H9 (cell line): Measurements from ENCODE around the gene KBTBD3. TPM values are rescaled to one million over a fixed set of nuclear protein-coding genes. Genes with fewer than 3 reads are reported as not detected.

Experiments
- DNase-seq: peaks from one replicate; pipeline ENCODE4 v3.0.0-alpha.2; 2017
- H2AFZ ChIP-seq: one replicate; pipeline ENCODE4 v1.6.1; 2013; ENCODE audit warnings: mild to moderate bottlenecking, low read length, control low read depth, moderate library complexity
- H2AK5ac ChIP-seq: 2 replicates; pipeline ENCODE4 v1.6.1; 2013; ENCODE audit warnings: low read length, control low read depth, mixed read lengths; ENCODE audit not compliant: insufficient read length
- H2BK120ac ChIP-seq: one replicate; pipeline ENCODE4 v1.6.1; 2013; ENCODE audit warnings: low read depth, mild to moderate bottlenecking, low read length, control low read depth, inconsistent platforms; ENCODE audit not compliant: poor library complexity, severe bottlenecking
- H2BK12ac ChIP-seq: 2 replicates; pipeline ENCODE4 v1.6.1; 2013; ENCODE audit warnings: low read length, control low read depth, mixed read lengths, low read depth; ENCODE audit not compliant: insufficient read length
- H2BK15ac ChIP-seq: 2 replicates; pipeline ENCODE4 v1.6.1; 2013; ENCODE audit warnings: low read depth, low read length, control low read depth
- H2BK20ac ChIP-seq: one replicate; pipeline ENCODE4 v1.6.1; 2013; ENCODE audit warnings: low read depth, mild to moderate bottlenecking, low read length, control low read depth, inconsistent platforms; ENCODE audit not compliant: poor library complexity, severe bottlenecking
- H2BK5ac ChIP-seq: 2 replicates; pipeline ENCODE4 v1.6.1; 2013; ENCODE audit warnings: low read length, control low read depth, mixed read lengths; ENCODE audit not compliant: insufficient read length
- H3K14ac ChIP-seq: 2 replicates; pipeline ENCODE4 v1.6.1; 2013; ENCODE audit warnings: low read length, control low read depth; ENCODE audit not compliant: insufficient read depth
- H3K18ac ChIP-seq: 2 replicates; pipeline ENCODE4 v1.6.1; 2013; ENCODE audit warnings: low read depth, mild to moderate bottlenecking, mixed read lengths, low read length, control low read depth; ENCODE audit not compliant: insufficient read length
- H3K23ac ChIP-seq: 2 replicates; pipeline ENCODE4 v1.6.1; 2013; ENCODE audit warnings: low read length, control low read depth, mixed read lengths, low read depth; ENCODE audit not compliant: insufficient read length
- H3K23me2 ChIP-seq: 2 replicates; pipeline ENCODE4 v1.6.1; 2013; ENCODE audit warnings: low read depth, mild to moderate bottlenecking, mixed read lengths, low read length, control low read depth; ENCODE audit not compliant: insufficient read length, poor library complexity, severe bottlenecking
- H3K27ac ChIP-seq: 2 replicates; pipeline ENCODE4 v1.5.1; 2013; ENCODE audit warnings: low read length, control low read depth, mixed read lengths, low read depth; ENCODE audit not compliant: insufficient read length
- H3K27me3 ChIP-seq: 2 replicates; pipeline ENCODE4 v1.6.1; 2013; ENCODE audit warnings: low read length, control low read depth, inconsistent platforms; ENCODE audit not compliant: insufficient read depth
- H3K4ac ChIP-seq: 2 replicates; pipeline ENCODE4 v1.6.1; 2013; ENCODE audit warnings: low read depth, mild to moderate bottlenecking, control low read depth, inconsistent platforms, low read length, moderate library complexity
- H3K4me1 ChIP-seq: 2 replicates; pipeline ENCODE4 v1.6.1; 2013; ENCODE audit warnings: low read length, control low read depth, inconsistent platforms; ENCODE audit not compliant: insufficient read depth
- H3K4me2 ChIP-seq: 2 replicates; pipeline ENCODE4 v1.6.1; 2013; ENCODE audit warnings: low read length, control low read depth, mixed read lengths; ENCODE audit not compliant: insufficient read length, insufficient read depth
- H3K56ac ChIP-seq: 2 replicates; pipeline ENCODE4 v1.6.1; 2013; ENCODE audit warnings: low read depth, mild to moderate bottlenecking, mixed read lengths, low read length, control low read depth; ENCODE audit not compliant: insufficient read length
- H3K79me1 ChIP-seq: 2 replicates; pipeline ENCODE4 v1.6.1; 2013; ENCODE audit warnings: low read depth, mild to moderate bottlenecking, moderate library complexity, low read length, control low read depth, inconsistent platforms; ENCODE audit not compliant: insufficient read depth, poor library complexity, severe bottlenecking
- H3K79me2 ChIP-seq: 2 replicates; pipeline ENCODE4 v1.6.1; 2013; ENCODE audit warnings: low read length, control low read depth, inconsistent platforms; ENCODE audit not compliant: insufficient read depth
- H3K9ac ChIP-seq: 2 replicates; pipeline ENCODE4 v1.6.1; 2013; ENCODE audit warnings: low read length, control low read depth, mixed read lengths; ENCODE audit not compliant: insufficient read length; ENCODE audit errors: extremely low read depth
- H3K9me3 ChIP-seq: one replicate; pipeline ENCODE4 v1.6.1; 2013; ENCODE audit warnings: low read depth, low read length, inconsistent platforms; ENCODE audit not compliant: control insufficient read depth
- H3T11ph ChIP-seq: one replicate; pipeline ENCODE4 v1.6.1; 2013; ENCODE audit warnings: mild to moderate bottlenecking, low read length, control low read depth, inconsistent platforms
- H4K20me1 ChIP-seq: one replicate; pipeline ENCODE4 v1.6.1; 2013; ENCODE audit not compliant: control insufficient read depth, insufficient read length, insufficient read depth
- H4K5ac ChIP-seq: 2 replicates; pipeline ENCODE4 v1.6.1; 2013; ENCODE audit warnings: low read depth, mild to moderate bottlenecking, mixed read lengths, low read length, control low read depth; ENCODE audit not compliant: insufficient read length
- H4K8ac ChIP-seq: replicated peaks from 2 replicates; pipeline ENCODE4 v1.6.1; 2013; ENCODE audit warnings: low read length, control low read depth, mixed read lengths, low read depth; ENCODE audit not compliant: insufficient read length
- H4K91ac ChIP-seq: 2 replicates; pipeline ENCODE4 v1.6.1; 2013; ENCODE audit warnings: low read depth, mild to moderate bottlenecking, moderate library complexity, mixed read lengths, low read length, control low read depth; ENCODE audit not compliant: insufficient read length
- H3K27ac Mint-ChIP-seq, 3 experiments: 2 replicates in 2 of 3; 3 replicates in 1 of 3; pipeline ENCODE4 v1.8.0; 2020 to 2021; ENCODE audit warnings: mixed read lengths in 3 of 3, mild to moderate bottlenecking in 1 of 3, moderate library complexity in 1 of 3
- H3K27me3 Mint-ChIP-seq: 2 replicates; pipeline ENCODE4 v1.8.0; 2021; ENCODE audit warnings: low read depth, mild to moderate bottlenecking, moderate library complexity, mixed read lengths
- H3K36me3 Mint-ChIP-seq, 3 experiments: 2 replicates in 2 of 3; 3 replicates in 1 of 3; pipeline ENCODE4 v1.8.0; 2020 to 2021; ENCODE audit warnings: low read depth in 3 of 3, mixed read lengths in 3 of 3; ENCODE audit not compliant: insufficient read depth in 1 of 3
- H3K4me1 Mint-ChIP-seq, 2 experiments: 2 replicates each; pipeline ENCODE4 v1.8.0; 2020; ENCODE audit warnings: mixed read lengths in 2 of 2
- H3K4me3 Mint-ChIP-seq, 2 experiments: 2 replicates in 1 of 2; 3 replicates in 1 of 2; pipeline ENCODE4 v1.8.0; 2020 to 2021; ENCODE audit warnings: mild to moderate bottlenecking in 2 of 2, mixed read lengths in 2 of 2, moderate library complexity in 1 of 2
- H3K9me3 Mint-ChIP-seq, 2 experiments: 2 replicates in 1 of 2; 3 replicates in 1 of 2; pipeline ENCODE4 v1.8.0; 2020; ENCODE audit warnings: mild to moderate bottlenecking in 2 of 2, mixed read lengths in 2 of 2, moderate library complexity in 1 of 2
- CTCF ChIP-seq: fragments of 200-600 bp; sonication (generic); conservative IDR thresholded peaks from 3 replicates; pipeline ENCODE4 v1.8.0; 2021; ENCODE audit warnings: antibody characterized with exemption, mild to moderate bottlenecking
- WGBS: extraction: QIAGEN DNeasy Blood & Tissue Kit; methylation state at CpG from one replicate; pipeline ENCODE4 v1.1.7; 2013; ENCODE audit warnings: missing lambda C conversion rate, low lambda C conversion rate, mixed read lengths; ENCODE audit not compliant: insufficient read length; ENCODE audit errors: extremely low coverage; 5-methylcytosine and 5-hydroxymethylcytosine counted together
- total RNA-seq: library from RNA; stranded (reverse); gene quantifications from 2 replicates; pipeline ENCODE4 v1.2.1, GENCODE V29; 2021

The KBTBD3 gene
- total RNA-seq, 1 experiment from 2014 or later, result 2.4 TPM

- Mint-ChIP-seq H3K36me3 (peaks cover 28 to 55% (median 52%) of the 10 kb centered on the region in 3 experiments; a peak in 6 of 7 replicates), H3K27me3 (no peaks in the 10 kb centered on the region), H3K27ac (no peak overlapping the region; a peak in 1 of 7 replicates), H3K9me3 (no peaks in the 10 kb centered on the region), H3K4me3 (no peak overlapping the region), H3K4me1 (peaks cover 6 to 7% of the 10 kb centered on the region in 2 experiments)
- no peak overlapping the region for H2BK20ac ChIP-seq
- no peak overlapping the region for H2BK120ac ChIP-seq
- no peak overlapping the region for H4K8ac ChIP-seq
- H3K4ac ChIP-seq, result no peak overlapping the region
- no peaks in the 10 kb centered on the region for H3K27me3 ChIP-seq
- no peak for TF ChIP-seq CTCF
- H2BK15ac ChIP-seq, result no peak overlapping the region
- H3K9me3 ChIP-seq, result no peaks in the 10 kb centered on the region
- H3K56ac ChIP-seq, result no peak overlapping the region
- H3K79me1 ChIP-seq, result peaks cover 3% of the 10 kb centered on the region
- H3K18ac ChIP-seq, result no peak overlapping the region
- no peak overlapping the region for H4K91ac ChIP-seq
- H2BK12ac ChIP-seq, result no peak overlapping the region
- H2BK5ac ChIP-seq, result no peak overlapping the region
- no peaks in the 10 kb centered on the region for H3K23me2 ChIP-seq
- peaks cover 7% of the 10 kb centered on the region; the same call in 1 of the 2 replicates for H3K79me2 ChIP-seq
- no peak overlapping the region for H3K4me2 ChIP-seq
- H3K9ac ChIP-seq, result no peak overlapping the region
- no peak overlapping the region for H3K27ac ChIP-seq
- no peak overlapping the region for H4K5ac ChIP-seq
- no peak overlapping the region for H3T11ph ChIP-seq
- no peak overlapping the region for H2AK5ac ChIP-seq
- H2AFZ ChIP-seq, result no peak overlapping the region
- H3K14ac ChIP-seq, result no peak overlapping the region
- DNase-seq, result no peak
- H3K23ac ChIP-seq, result no peak overlapping the region
- WGBS, result no CpG with 5 or more reads among the region's 3 CpGs
- no peaks in the 10 kb centered on the region for H4K20me1 ChIP-seq
- no peaks in the 10 kb centered on the region for H3K4me1 ChIP-seq
Measured at GRCh38 chr11:106091480-106092123, 14.5 kb upstream of the KBTBD3 start.
